ENCODE measurements around the gene MKNK2. TPM values are rescaled to one million over a fixed set of nuclear protein-coding genes. Genes with fewer than 3 reads are reported as not detected.

The MKNK2 gene
- total and polyA plus RNA-seq, 2 of the 13 experiments (the other 11 are each of a cell fraction or from before 2014, with no cell fraction given), result 44.9 to 112 TPM

GRCh38 chr19:2061495-2062388, 10.7 kb upstream of the MKNK2 start (continued):
- TF ChIP-seq KDM2A (CRISPR knock-in tag; IDR thresholded peaks at IDR 0.05; ENCODE audit: borderline replicate concordance, low read depth) (peak; percentile 65), SRY (CRISPR knock-in tag; IDR thresholded peaks at IDR 0.05) (no peak; the same call in 1 of the 2 replicates), ZNF260 (CRISPR knock-in tag; IDR thresholded peaks at IDR 0.05; ENCODE audit: borderline replicate concordance, low read depth) (no peak), WIZ (CRISPR knock-in tag; IDR thresholded peaks at IDR 0.05) (no peak; the same call in 1 of the 2 replicates), CENPT (CRISPR knock-in tag; IDR thresholded peaks at IDR 0.05; ENCODE audit: low read depth) (no peak), ZNF773 (CRISPR knock-in tag; IDR thresholded peaks at IDR 0.05; ENCODE audit: borderline replicate concordance) (no peak), GMEB2 (CRISPR knock-in tag; IDR thresholded peaks at IDR 0.05; ENCODE audit: low read depth) (no peak), ZBTB14 (CRISPR knock-in tag; IDR thresholded peaks at IDR 0.05) (no peak; the same call in 1 of the 2 replicates), ZKSCAN5 (CRISPR knock-in tag; IDR thresholded peaks at IDR 0.05) (no peak), TARDBP (CRISPR knock-in tag; IDR thresholded peaks at IDR 0.05) (0 out of 2 replicates have a peak, but pooled peaks have one; percentile 50), MXI1 (IDR thresholded peaks at IDR 0.05; ENCODE audit: borderline replicate concordance, low read depth, low read length) (peak; percentile 84), ZEB1 (IDR thresholded peaks at IDR 0.05; ENCODE audit: insufficient replicate concordance, low read depth) (no peak), NCOR1 (IDR thresholded peaks at IDR 0.05; ENCODE audit: borderline replicate concordance, low read length) (no peak), ZC3H13 (CRISPR knock-in tag; IDR thresholded peaks at IDR 0.05) (0 out of 2 replicates have a peak, but pooled peaks have one; percentile 72), ZNF891 (CRISPR knock-in tag; IDR thresholded peaks at IDR 0.05) (no peak), ZNF317 (CRISPR knock-in tag; IDR thresholded peaks at IDR 0.05) (peak; percentile 70; the same call in 1 of the 2 replicates), ZNF598 (CRISPR knock-in tag; IDR thresholded peaks at IDR 0.05; ENCODE audit: borderline replicate concordance) (no peak), SATB2 (CRISPR knock-in tag; IDR thresholded peaks at IDR 0.05) (0 out of 2 replicates have a peak, but pooled peaks have one; percentile 52), ZNF460 (CRISPR knock-in tag; IDR thresholded peaks at IDR 0.05; ENCODE audit: borderline replicate concordance) (no peak; the same call in 1 of the 2 replicates), MTERF4 (CRISPR knock-in tag; IDR thresholded peaks at IDR 0.05) (peak; percentile 42; the same call in 1 of the 2 replicates), ZNF34 (CRISPR knock-in tag; IDR thresholded peaks at IDR 0.05; ENCODE audit: borderline replicate concordance) (no peak)

Data from HepG2 (cell line).